Measurements from ENCODE around the gene PADI2.

PADI2 gene

GRCh38 chr1:17023102-17023501 lies 96.1 kb downstream of the PADI2 start:
- DNase-seq (ENCODE audit: low read depth) = no peak
- H3K4me3 ChIP-seq (replicated peaks; ENCODE audit: low read depth, low read length) = no peak overlapping the region
- TF ChIP-seq, protein P1, sequence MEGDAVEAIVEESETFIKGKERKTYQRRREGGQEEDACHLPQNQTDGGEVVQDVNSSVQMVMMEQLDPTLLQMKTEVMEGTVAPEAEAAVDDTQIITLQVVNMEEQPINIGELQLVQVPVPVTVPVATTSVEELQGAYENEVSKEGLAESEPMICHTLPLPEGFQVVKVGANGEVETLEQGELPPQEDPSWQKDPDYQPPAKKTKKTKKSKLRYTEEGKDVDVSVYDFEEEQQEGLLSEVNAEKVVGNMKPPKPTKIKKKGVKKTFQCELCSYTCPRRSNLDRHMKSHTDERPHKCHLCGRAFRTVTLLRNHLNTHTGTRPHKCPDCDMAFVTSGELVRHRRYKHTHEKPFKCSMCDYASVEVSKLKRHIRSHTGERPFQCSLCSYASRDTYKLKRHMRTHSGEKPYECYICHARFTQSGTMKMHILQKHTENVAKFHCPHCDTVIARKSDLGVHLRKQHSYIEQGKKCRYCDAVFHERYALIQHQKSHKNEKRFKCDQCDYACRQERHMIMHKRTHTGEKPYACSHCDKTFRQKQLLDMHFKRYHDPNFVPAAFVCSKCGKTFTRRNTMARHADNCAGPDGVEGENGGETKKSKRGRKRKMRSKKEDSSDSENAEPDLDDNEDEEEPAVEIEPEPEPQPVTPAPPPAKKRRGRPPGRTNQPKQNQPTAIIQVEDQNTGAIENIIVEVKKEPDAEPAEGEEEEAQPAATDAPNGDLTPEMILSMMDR (IDR thresholded peaks at IDR 0.05; ENCODE audit: low read length, missing control alignments) = no peak

GRCh38 chr1:17021896-17022295 lies 97.4 kb downstream of the PADI2 start:
- TF ChIP-seq, protein P1 (IDR thresholded peaks at IDR 0.05; ENCODE audit: low read length, missing control alignments) = no peak
- DNase-seq (ENCODE audit: low read depth) = no peak
- no peak overlapping the region for H3K4me3 ChIP-seq (replicated peaks; ENCODE audit: low read depth, low read length)

DNA sequence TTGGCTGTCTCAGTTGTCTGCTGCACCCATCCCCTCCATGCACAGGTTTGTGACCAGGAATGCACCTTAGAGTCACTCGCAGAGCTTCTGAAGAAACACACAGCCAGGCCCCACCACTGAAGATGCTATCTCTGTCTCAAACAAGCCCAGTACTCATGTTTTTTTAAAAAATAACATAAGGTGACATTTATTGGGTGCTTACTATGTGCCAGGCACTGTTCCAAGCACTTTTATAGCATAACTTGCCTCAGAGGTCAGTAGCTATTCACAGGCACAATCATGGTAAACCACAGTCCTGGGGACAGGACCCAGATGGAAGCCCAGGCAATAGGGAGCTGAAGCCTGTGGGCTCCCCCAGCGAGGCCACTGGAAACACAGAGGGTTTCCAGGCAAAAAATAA lies 98.7 kb downstream of the PADI2 start:
- TF ChIP-seq, protein P1 (IDR thresholded peaks at IDR 0.05; ENCODE audit: low read length, missing control alignments) = no peak
- no peak overlapping the region for H3K4me3 ChIP-seq (replicated peaks; ENCODE audit: low read depth, low read length)
- DNase-seq (ENCODE audit: low read depth) = no peak

DNA sequence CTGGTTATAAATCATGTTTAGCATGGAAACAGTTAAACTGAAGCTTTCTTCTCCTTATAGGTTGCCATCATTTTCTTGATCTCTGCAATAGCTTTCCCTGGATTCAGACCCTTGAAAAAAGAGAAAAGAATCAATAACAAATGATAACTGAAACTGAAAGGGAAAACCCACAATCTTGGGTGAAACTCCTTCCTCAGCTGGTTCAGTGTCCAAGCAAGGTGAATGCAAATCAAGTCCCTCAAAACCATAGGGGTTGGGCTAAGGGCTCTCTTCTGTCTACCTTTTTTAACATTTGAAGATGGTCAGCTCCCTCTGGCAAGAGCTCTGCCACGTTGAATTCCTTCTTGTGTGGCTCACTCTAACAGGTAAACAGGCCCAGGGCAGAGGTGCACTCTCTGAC lies 100.4 kb downstream of the PADI2 start:
- TF ChIP-seq, protein P1 (IDR thresholded peaks at IDR 0.05; ENCODE audit: low read length, missing control alignments) = no peak
- no peak for DNase-seq (ENCODE audit: low read depth)
- no peak overlapping the region for H3K4me3 ChIP-seq (replicated peaks; ENCODE audit: low read depth, low read length)

DNA sequence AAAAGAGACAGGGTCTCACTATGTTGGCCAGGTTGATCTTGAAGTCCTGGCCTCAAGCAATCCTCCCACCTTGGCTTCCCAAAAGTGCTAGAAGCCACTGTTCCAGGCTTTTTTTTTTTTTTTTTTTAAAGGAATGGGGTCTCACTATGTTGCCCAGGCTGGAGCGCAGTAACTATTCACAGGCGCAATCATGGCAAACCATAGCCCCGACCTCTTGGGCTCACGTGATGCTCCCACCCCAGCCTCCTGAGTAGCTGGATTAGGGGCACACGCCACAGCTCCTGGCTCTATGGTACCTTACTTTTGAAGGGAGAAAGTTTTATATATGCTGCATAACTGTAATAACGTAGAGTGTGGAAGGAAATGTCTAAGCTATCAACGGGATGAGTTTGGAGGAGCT lies 101.8 kb downstream of the PADI2 start:
- no peak for DNase-seq (ENCODE audit: low read depth)
- TF ChIP-seq, protein P1 (IDR thresholded peaks at IDR 0.05; ENCODE audit: low read length, missing control alignments) = no peak
- no peak overlapping the region for H3K4me3 ChIP-seq (replicated peaks; ENCODE audit: low read depth, low read length)

Data from fibroblast of pulmonary artery (primary cell).